DND-41 (cell line): Measurements from ENCODE around the gene RBP2.

ENCODE experiments used
- CTCF ChIP-seq: IDR thresholded peaks from 2 replicates; pipeline ENCODE4 v1.5.1; 2012; ENCODE audit warnings: borderline replicate concordance, low read length, moderate library complexity, mild to moderate bottlenecking; ENCODE audit not compliant: poor library complexity, severe bottlenecking; ENCODE audit errors: extremely low read depth
- EZH2 ChIP-seq: IDR thresholded peaks from 3 replicates; pipeline ENCODE4 v1.6.1; 2012; ENCODE audit warnings: borderline replicate concordance, low read depth, mild to moderate bottlenecking, moderate library complexity, low read length, inconsistent platforms; ENCODE audit not compliant: severe bottlenecking

GRCh38 chr3:139460076-139460475, 16.2 kb downstream of the RBP2 start:
- TF ChIP-seq CTCF (no peak), EZH2 (no peak)
